Activated CD8-positive, alpha-beta memory T cell treated with anti-CD3 and anti-CD28 coated beads for 1 hour (primary cell): ENCODE data around the gene DDIT3.

Source experiments
- DNase-seq, 2 donors: peaks; one replicate each; pipeline ENCODE4 v3.0.0-alpha.2; 2020; ENCODE audit warnings: low read depth in 1 of 2; ENCODE audit errors: extremely low read depth in 1 of 2

Gene DDIT3

DNA sequence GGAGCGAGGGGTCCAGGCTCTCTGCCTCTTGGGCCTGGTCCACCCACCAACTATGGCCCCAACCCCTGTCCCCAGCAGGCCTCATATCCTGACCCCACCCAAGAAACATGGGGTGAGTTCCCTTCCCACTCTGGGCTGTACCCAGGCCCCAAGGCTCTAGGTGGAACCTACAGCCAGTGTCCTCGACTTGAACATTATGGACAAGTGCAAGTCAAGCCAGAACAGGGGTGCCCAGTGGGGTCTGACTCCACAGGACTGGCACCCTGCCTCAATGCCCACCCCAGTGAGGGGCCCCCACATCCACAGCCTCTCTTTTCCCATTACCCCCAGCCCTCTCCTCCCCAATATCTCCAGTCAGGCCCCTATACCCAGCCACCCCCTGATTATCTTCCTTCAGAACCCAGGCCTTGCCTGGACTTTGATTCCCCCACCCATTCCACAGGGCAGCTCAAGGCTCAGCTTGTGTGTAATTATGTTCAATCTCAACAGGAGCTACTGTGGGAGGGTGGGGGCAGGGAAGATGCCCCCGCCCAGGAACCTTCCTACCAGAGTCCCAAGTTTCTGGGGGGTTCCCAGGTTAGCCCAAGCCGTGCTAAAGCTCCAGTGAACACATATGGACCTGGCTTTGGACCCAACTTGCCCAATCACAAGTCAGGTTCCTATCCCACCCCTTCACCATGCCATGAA, 49.2 kb downstream of the DDIT3 start:
- DNase-seq, result no peak

DNA sequence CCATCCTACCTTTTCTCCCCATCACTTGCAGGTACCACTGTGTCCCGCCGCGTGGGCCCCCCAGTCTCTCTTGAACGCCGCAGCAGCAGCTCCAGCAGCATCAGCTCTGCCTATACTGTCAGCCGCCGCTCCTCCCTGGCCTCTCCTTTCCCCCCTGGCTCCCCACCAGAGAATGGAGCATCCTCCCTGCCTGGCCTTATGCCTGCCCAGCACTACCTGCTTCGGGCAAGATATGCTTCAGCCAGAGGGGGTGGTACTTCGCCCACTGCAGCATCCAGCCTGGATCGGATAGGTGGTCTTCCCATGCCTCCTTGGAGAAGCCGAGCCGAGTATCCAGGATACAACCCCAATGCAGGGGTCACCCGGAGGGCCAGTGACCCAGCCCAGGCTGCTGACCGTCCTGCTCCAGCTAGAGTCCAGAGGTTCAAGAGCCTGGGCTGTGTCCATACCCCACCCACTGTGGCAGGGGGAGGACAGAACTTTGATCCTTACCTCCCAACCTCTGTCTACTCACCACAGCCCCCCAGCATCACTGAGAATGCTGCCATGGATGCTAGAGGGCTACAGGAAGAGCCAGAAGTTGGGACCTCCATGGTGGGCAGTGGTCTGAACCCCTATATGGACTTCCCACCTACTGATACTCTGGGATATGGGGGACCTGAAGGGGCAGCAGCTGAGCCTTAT, 49.9 kb downstream of the DDIT3 start:
- DNase-seq, result no peak

- no peak for DNase-seq
Measured at GRCh38 chr12:57469296-57470164, 50.8 kb downstream of the DDIT3 start.

DNA sequence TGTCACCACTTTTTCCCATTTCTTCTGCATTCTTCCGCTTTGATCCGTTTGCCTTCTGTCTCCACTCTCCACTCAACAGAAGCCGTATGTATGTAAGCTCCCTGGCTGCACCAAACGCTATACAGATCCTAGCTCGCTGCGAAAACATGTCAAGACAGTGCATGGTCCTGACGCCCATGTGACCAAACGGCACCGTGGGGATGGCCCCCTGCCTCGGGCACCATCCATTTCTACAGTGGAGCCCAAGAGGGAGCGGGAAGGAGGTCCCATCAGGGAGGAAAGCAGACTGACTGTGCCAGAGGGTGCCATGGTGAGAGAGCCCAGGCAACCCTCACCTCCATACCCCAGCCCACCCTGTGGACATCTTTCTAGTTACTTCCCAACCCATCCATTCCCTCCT, 52.4 kb downstream of the DDIT3 start:
- DNase-seq, result no peak

DNA sequence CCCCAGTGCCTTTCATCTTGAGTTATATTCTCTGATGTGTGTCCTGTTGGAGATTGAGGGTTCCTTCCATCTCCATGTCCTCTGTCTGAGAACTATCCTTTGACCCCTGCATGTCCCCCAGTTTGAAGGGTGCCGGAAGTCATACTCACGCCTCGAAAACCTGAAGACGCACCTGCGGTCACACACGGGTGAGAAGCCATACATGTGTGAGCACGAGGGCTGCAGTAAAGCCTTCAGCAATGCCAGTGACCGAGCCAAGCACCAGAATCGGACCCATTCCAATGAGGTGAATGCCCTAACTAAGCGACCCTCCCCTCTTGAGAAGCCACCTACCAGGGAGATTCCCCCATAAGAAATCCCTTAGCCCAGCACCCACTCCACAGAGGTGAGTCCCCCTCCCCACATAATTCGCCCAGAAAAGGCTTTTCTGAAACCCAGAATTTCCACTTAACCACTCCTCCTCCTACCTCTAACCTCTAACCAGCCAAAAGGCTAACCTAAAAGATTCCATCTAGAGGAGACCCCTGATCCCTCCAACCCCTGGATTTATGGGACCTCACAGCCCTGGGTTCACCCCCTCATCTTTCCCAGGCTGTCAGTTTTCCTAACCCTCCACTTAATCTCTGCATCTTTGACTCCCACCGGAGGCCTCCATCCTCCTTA, 53.0 kb downstream of the DDIT3 start:
- DNase-seq, result no peak
